CD4-positive, CD25-positive, alpha-beta regulatory T cell (primary cell): Measurements from ENCODE around the gene CDK6. TPM values are rescaled to one million over a fixed set of nuclear protein-coding genes. Genes with fewer than 3 reads are reported as not detected.
A peak's percentile ranks its signal among the peaks of the same experiment; 100 is the strongest.

Experiments
- ATAC-seq, 2 donors: fragments of 150-1000 bp; cut with Tn5 transposase; one replicate each; pipeline ENCODE4 v1.10.0; 2021; ENCODE audit warnings: low read depth in 2 of 2, moderate number of reproducible peaks in 2 of 2, moderate library complexity in 1 of 2
- DNase-seq, 3 donors: peaks; one replicate each; pipeline versions ENCODE4 v3.0.0 to v3.0.0-alpha.2; 2012 to 2022; ENCODE audit warnings: mixed read lengths in 1 of 3
- H3K27ac ChIP-seq: one replicate; pipeline ENCODE4 v1.7.0; 2013; ENCODE audit warnings: mild to moderate bottlenecking, low read length; ENCODE audit not compliant: insufficient read depth, poor library complexity, severe bottlenecking
- H3K27me3 ChIP-seq: one replicate; pipeline ENCODE4 v1.7.0; 2013; ENCODE audit warnings: low read length; ENCODE audit not compliant: control insufficient read depth, insufficient read depth
- H3K36me3 ChIP-seq: one replicate; pipeline ENCODE4 v1.7.0; 2013; ENCODE audit warnings: mild to moderate bottlenecking, low read length, moderate library complexity; ENCODE audit not compliant: control insufficient read depth, insufficient read depth
- H3K4me1 ChIP-seq: 2 replicates; pipeline ENCODE4 v1.7.0; 2013; ENCODE audit warnings: mild to moderate bottlenecking, low read length; ENCODE audit not compliant: insufficient read depth, control insufficient read depth, poor library complexity, severe bottlenecking
- H3K4me3 ChIP-seq: one replicate; pipeline ENCODE4 v1.7.0; 2013; ENCODE audit warnings: low read depth, mild to moderate bottlenecking, low read length, moderate library complexity
- H3K9me3 ChIP-seq, 2 experiments: 1 replicate in 1 of 2; 2 replicates in 1 of 2; pipeline ENCODE4 v1.7.0; 2013; ENCODE audit warnings: low read length in 2 of 2, mild to moderate bottlenecking in 1 of 2, moderate library complexity in 1 of 2; ENCODE audit not compliant: control insufficient read depth in 2 of 2
- H3K27ac Mint-ChIP-seq, 3 donors: one replicate each; pipeline ENCODE4 v1.8.0; 2020 to 2022; ENCODE audit warnings: mild to moderate bottlenecking in 3 of 3, mixed read lengths in 3 of 3, moderate library complexity in 2 of 3
- H3K27me3 Mint-ChIP-seq: one replicate; pipeline ENCODE4 v1.8.0; 2022; ENCODE audit warnings: mild to moderate bottlenecking, mixed read lengths
- H3K36me3 Mint-ChIP-seq: one replicate; pipeline ENCODE4 v1.8.0; 2020; ENCODE audit warnings: mixed read lengths
- H3K4me1 Mint-ChIP-seq, 4 donors: one replicate each; pipeline ENCODE4 v1.8.0; 2020 to 2022; ENCODE audit warnings: mixed read lengths in 4 of 4, mild to moderate bottlenecking in 1 of 4
- H3K4me3 Mint-ChIP-seq, 4 donors: one replicate each; pipeline ENCODE4 v1.8.0; 2020 to 2022; ENCODE audit warnings: mild to moderate bottlenecking in 4 of 4, mixed read lengths in 4 of 4, moderate library complexity in 3 of 4
- H3K9me3 Mint-ChIP-seq, 7 donors: one replicate each; pipeline ENCODE4 v1.8.0; 2020 to 2022; ENCODE audit warnings: mixed read lengths in 7 of 7, mild to moderate bottlenecking in 3 of 7, moderate library complexity in 2 of 7
- polyA plus RNA-seq, 4 donors: library from polyadenylated mRNA; unstranded; fragments of 300-500 nt; fragmentation: Illumina TruSeq; gene quantifications; one replicate each; pipeline ENCODE4 v1.2.3, GENCODE V29; 2021
- total RNA-seq: library from RNA; stranded (reverse); gene quantifications from one replicate; pipeline ENCODE4 v1.2.3, GENCODE V29; 2022

Gene CDK6
- total and polyA plus RNA-seq, 5 donors from 2014 or later = 5.5 to 32.6 (median 9.1) TPM

GRCh38 chr7:92699966-92700514, 136.3 kb downstream of the CDK6 start:
- no peaks in the 10 kb centered on the region for H3K9me3 Mint-ChIP-seq
- H3K4me3 Mint-ChIP-seq = no peak overlapping the region
- peak overlapping the region in 2 of 3 donors; percentile 5 to 64 for H3K27ac Mint-ChIP-seq

GRCh38 chr7:92699560-92699959, 136.8 kb downstream of the CDK6 start:
- ATAC-seq = no peak
- H3K36me3 Mint-ChIP-seq = no peaks in the 10 kb centered on the region
- no peak overlapping the region for H3K4me3 ChIP-seq

More at GRCh38 chr7:92699966-92700514, 136.3 kb downstream of the CDK6 start:
- Histone ChIP-seq H3K27ac (no peak overlapping the region), H3K4me1 (no peaks in the 10 kb centered on the region), H3K36me3 (no peaks in the 10 kb centered on the region), H3K27me3 (no peaks in the 10 kb centered on the region), H3K4me3 (no peak overlapping the region), H3K9me3 (no peaks in the 10 kb centered on the region)
- Mint-ChIP-seq H3K36me3 (no peaks in the 10 kb centered on the region), H3K4me1 (peaks cover 0 to 6% (median 2%) of the 10 kb centered on the region in 4 donors), H3K27me3 (no peaks in the 10 kb centered on the region)
- DNase-seq (no peak), ATAC-seq (no peak)

GRCh38 chr7:92698237-92698841, 138.0 kb downstream of the CDK6 start:
- Mint-ChIP-seq H3K27me3 (no peaks in the 10 kb centered on the region), H3K4me1 (peaks cover 0 to 6% (median 2%) of the 10 kb centered on the region in 4 donors), H3K36me3 (no peaks in the 10 kb centered on the region), H3K27ac (peak overlapping the region in 1 of 3 donors; percentile 82), H3K9me3 (no peaks in the 10 kb centered on the region), H3K4me3 (no peak overlapping the region)
- DNase-seq (no peak), ATAC-seq (no peak)
- Histone ChIP-seq H3K27ac (no peak overlapping the region), H3K4me1 (no peaks in the 10 kb centered on the region), H3K27me3 (no peaks in the 10 kb centered on the region), H3K9me3 (no peaks in the 10 kb centered on the region), H3K36me3 (no peaks in the 10 kb centered on the region), H3K4me3 (no peak overlapping the region)

More at GRCh38 chr7:92699560-92699959, 136.8 kb downstream of the CDK6 start:
- Histone ChIP-seq H3K27ac (no peak overlapping the region), H3K36me3 (no peaks in the 10 kb centered on the region), H3K4me1 (no peaks in the 10 kb centered on the region), H3K9me3 (no peaks in the 10 kb centered on the region), H3K27me3 (no peaks in the 10 kb centered on the region)
- H3K27ac Mint-ChIP-seq = peak overlapping the region in 1 of 3 donors; percentile 62
- H3K4me3 Mint-ChIP-seq = no peak overlapping the region
- no peaks in the 10 kb centered on the region for H3K27me3 Mint-ChIP-seq
- H3K4me1 Mint-ChIP-seq = peaks cover 0 to 6% (median 2%) of the 10 kb centered on the region in 4 donors
- DNase-seq = no peak
- no peaks in the 10 kb centered on the region for H3K9me3 Mint-ChIP-seq

GRCh38 chr7:92697414-92697813, 139.0 kb downstream of the CDK6 start:
- peaks cover 0 to 6% (median 2%) of the 10 kb centered on the region in 4 donors for H3K4me1 Mint-ChIP-seq

GRCh38 chr7:92697012-92697411, 139.4 kb downstream of the CDK6 start:
- ATAC-seq = no peak
- H3K4me3 Mint-ChIP-seq = no peak overlapping the region
- Histone ChIP-seq H3K36me3 (no peaks in the 10 kb centered on the region), H3K9me3 (no peaks in the 10 kb centered on the region), H3K27me3 (no peaks in the 10 kb centered on the region), H3K27ac (no peak overlapping the region), H3K4me3 (no peak overlapping the region), H3K4me1 (no peaks in the 10 kb centered on the region)
- no peak overlapping the region for H3K27ac Mint-ChIP-seq
- no peaks in the 10 kb centered on the region for H3K36me3 Mint-ChIP-seq
- H3K9me3 Mint-ChIP-seq = no peaks in the 10 kb centered on the region
- H3K4me1 Mint-ChIP-seq = peaks cover 0 to 6% (median 2%) of the 10 kb centered on the region in 4 donors
- no peaks in the 10 kb centered on the region for H3K27me3 Mint-ChIP-seq
- no peak for DNase-seq

More at GRCh38 chr7:92697414-92697813, 139.0 kb downstream of the CDK6 start:
- Histone ChIP-seq H3K4me1 (no peaks in the 10 kb centered on the region), H3K27ac (no peak overlapping the region), H3K36me3 (no peaks in the 10 kb centered on the region), H3K27me3 (no peaks in the 10 kb centered on the region), H3K9me3 (no peaks in the 10 kb centered on the region), H3K4me3 (no peak overlapping the region)
- Mint-ChIP-seq H3K4me3 (no peak overlapping the region), H3K36me3 (no peaks in the 10 kb centered on the region), H3K9me3 (no peaks in the 10 kb centered on the region), H3K27ac (no peak overlapping the region), H3K27me3 (no peaks in the 10 kb centered on the region)
- ATAC-seq = no peak
- DNase-seq = no peak

- no peak overlapping the region for H3K4me3 Mint-ChIP-seq
- H3K9me3 Mint-ChIP-seq = no peaks in the 10 kb centered on the region
- no peak for DNase-seq
- H3K27ac Mint-ChIP-seq = peak overlapping the region in 1 of 3 donors; percentile 38
- ATAC-seq = no peak
- Histone ChIP-seq H3K4me3 (no peak overlapping the region), H3K27me3 (no peaks in the 10 kb centered on the region), H3K27ac (no peak overlapping the region), H3K36me3 (no peaks in the 10 kb centered on the region), H3K4me1 (peaks cover 2% of the 10 kb centered on the region), H3K9me3 (no peaks in the 10 kb centered on the region)
- no peaks in the 10 kb centered on the region for H3K27me3 Mint-ChIP-seq
- H3K4me1 Mint-ChIP-seq = peaks cover 3 to 8% (median 5%) of the 10 kb centered on the region in 4 donors
- H3K36me3 Mint-ChIP-seq = no peaks in the 10 kb centered on the region
These were observed 139.8 kb downstream of the CDK6 start for GRCh38 chr7:92696584-92696983.

- ATAC-seq (no peak), DNase-seq (no peak)
- peaks cover 5 to 16% (median 11%) of the 10 kb centered on the region in 4 donors for H3K4me1 Mint-ChIP-seq
- Histone ChIP-seq H3K4me3 (no peak overlapping the region), H3K27me3 (no peaks in the 10 kb centered on the region), H3K9me3 (no peaks in the 10 kb centered on the region), H3K4me1 (peaks cover 8% of the 10 kb centered on the region), H3K27ac (no peak overlapping the region), H3K36me3 (no peaks in the 10 kb centered on the region)
- H3K27ac Mint-ChIP-seq = peak overlapping the region in 2 of 3 donors; percentile 9 to 38
- no peak overlapping the region for H3K4me3 Mint-ChIP-seq
- no peaks in the 10 kb centered on the region for H3K9me3 Mint-ChIP-seq
- H3K36me3 Mint-ChIP-seq = no peaks in the 10 kb centered on the region
- no peaks in the 10 kb centered on the region for H3K27me3 Mint-ChIP-seq
These were observed 140.8 kb downstream of the CDK6 start for GRCh38 chr7:92695308-92696261.
